NCI-H187 treated with DMSO at 0.1 percent for 48 hours (cell line): ENCODE results near the gene FTCD.

Source experiments
- DNase-seq: peaks from one replicate; lab custom pipeline; 2025; lab: John Stamatoyannopoulos, UW

FTCD gene

GRCh38 chr21:46093668-46094400, 61.5 kb downstream of the FTCD start:
- DNase-seq, result no peak

DNA sequence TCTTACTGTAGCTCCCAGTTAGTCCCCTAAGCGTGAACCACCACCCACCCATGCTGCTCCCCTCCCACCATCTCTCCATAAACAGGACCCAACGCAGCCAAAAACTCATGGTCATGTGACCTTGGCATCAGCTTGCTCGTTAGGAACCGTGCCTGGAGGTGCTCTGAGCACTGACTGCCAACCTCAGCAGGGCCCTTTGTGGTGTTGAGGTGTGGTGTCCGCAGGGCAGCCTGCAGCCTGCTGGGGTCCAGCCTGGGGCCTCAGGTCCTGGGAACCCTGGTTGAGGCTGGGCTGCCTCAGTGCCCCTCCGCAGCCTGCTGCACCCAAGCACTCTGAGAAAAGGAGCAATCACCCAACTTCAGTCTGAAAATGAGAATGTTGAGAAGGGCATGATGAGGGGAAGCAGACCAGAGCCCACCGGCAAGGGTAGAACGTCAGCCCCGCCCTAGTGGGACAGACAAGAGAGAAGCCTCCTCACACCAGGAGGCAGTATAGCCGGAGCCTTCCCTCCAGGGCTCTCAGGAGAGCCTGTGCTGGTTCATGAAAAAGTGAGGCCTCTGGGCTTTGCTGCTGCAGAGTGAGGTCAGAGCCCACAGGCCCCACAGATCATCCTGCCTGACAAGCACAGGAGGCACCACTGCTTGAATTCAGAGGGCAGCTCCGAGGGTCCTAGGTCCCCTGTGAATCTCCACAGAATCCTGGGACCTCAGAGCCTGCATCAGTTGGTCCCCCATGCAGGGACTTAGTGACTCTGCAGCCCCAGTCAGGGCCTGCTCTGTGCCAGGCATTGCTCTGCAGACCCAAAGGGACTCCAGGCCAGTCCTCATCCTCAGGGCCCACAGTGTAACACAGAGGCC, 62.3 kb downstream of the FTCD start:
- no peak for DNase-seq

- DNase-seq, result no peak
These were observed 63.2 kb downstream of the FTCD start for GRCh38 chr21:46092026-46092764.

DNA sequence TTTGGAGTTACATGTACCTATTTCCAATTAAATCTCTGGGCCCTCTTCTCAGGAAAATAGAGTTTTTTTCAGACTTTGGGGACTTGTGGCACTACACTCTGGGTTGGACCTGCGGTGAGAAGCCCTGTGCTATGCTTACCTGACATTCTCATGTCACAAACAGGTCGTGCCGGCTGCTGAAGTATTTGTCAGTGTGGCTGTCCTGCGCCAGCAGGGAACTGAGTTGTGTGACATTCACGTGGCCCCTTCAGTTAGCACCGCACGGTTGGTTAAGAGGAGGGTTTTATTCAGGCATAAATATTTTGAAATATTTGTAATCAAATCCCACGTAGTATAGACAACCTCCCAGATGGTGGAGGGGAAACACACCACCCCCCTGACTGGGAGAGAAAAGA, 63.8 kb downstream of the FTCD start:
- DNase-seq, result no peak

DNA sequence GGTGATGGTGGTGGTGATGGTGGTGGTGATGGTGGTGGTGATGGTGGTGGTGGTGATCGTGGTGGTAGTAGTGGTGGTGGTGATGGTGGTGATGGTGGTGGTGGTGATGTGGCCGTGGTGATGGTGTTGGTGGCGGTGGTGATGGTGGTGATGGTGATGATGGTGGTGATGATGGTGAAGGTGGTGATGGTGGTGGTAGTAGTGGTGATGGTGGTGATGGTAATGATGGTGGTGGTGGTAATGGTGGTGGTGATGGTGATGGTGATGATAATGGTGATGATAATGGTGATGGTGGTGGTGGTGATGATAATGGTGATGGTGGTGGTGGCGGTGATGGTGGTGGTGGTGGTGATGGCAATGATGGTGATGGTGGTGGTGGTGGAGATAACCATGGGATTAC, 64.3 kb downstream of the FTCD start:
- no peak for DNase-seq

DNA sequence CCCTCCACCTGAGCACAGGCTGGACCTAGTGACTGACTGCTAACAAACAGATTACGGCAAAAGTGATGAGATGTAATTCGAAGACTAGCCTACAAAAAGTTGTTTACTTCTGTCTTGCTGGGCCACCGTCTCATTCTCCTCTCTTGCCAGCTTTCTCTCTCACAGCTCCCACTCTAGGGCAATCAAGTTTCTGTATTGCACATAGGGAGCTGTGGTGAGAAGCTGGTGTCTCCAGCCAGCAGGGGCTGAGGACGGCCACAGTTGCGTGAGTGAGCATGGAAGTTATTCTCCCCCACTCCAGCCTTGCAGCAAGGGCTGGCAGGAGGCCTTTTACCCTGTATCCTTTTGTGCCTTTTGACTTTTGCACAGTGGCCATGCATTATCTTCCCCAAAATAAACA, 66.1 kb downstream of the FTCD start:
- no peak for DNase-seq

DNA sequence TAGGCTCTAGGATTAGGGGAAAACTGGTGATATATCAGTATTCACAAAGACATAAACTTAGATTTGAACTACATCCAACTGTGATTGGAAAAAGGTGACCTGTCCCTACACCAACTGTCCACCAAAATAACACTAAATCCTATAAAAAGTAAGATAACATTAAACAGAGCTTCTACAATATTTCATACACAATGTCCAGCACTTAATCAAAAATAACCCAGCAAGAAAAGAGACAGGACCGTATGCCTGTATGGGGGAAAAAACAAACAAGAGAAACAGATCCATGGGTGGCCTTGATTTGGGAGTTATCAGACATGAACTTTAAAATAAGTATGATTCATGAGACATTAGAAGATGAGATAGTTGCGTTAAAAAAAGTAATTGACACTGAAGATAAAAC, 67.2 kb downstream of the FTCD start:
- no peak for DNase-seq

- DNase-seq, result no peak
These were observed 67.7 kb downstream of the FTCD start for GRCh38 chr21:46087641-46088040.
